SU-DHL-6 (cell line): ENCODE results near the gene FUCA2.

Experiments used
- H2AFZ ChIP-seq: fragments of 200-600 bp; sonication (generic); 2 replicates; pipeline ENCODE4 v1.6.1; 2014; ENCODE audit warnings: low read depth, mild to moderate bottlenecking, moderate library complexity, mixed read lengths, antibody characterized with exemption, low read length; ENCODE audit not compliant: severe bottlenecking
- H3F3A ChIP-seq: fragments of 200-600 bp; shearing (Covaris generic); 2 replicates; pipeline ENCODE4 v1.6.0; 2016; ENCODE audit warnings: antibody characterized with exemption, mild to moderate bottlenecking; ENCODE audit not compliant: insufficient read depth
- H3K27ac ChIP-seq: fragments of 200-600 bp; sonication (generic); 2 replicates; pipeline ENCODE4 v1.5.1; 2016; ENCODE audit warnings: low read depth, mild to moderate bottlenecking, low read length, moderate library complexity, mixed read lengths
- H3K27me3 ChIP-seq: fragments of 200-600 bp; sonication (generic), shearing (Covaris generic); 2 replicates; pipeline ENCODE4 v1.6.0; 2014; ENCODE audit warnings: mild to moderate bottlenecking, low read length
- H3K36me3 ChIP-seq: fragments of 200-600 bp; sonication (generic); 2 replicates; pipeline ENCODE4 v1.6.1; 2014; ENCODE audit warnings: mild to moderate bottlenecking, low read length, mixed read lengths
- H3K4me2 ChIP-seq: fragments of 300-600, 200-600 bp; shearing (Covaris generic), sonication (generic); 2 replicates; pipeline ENCODE4 v1.6.0; 2014; ENCODE audit warnings: low read length, low read depth, mild to moderate bottlenecking; ENCODE audit not compliant: poor library complexity, severe bottlenecking
- H3K4me3 ChIP-seq: fragments of 200-600 bp; sonication (generic); 2 replicates; pipeline ENCODE4 v1.5.1; 2014; ENCODE audit warnings: antibody characterized with exemption, low read length, mild to moderate bottlenecking, mixed read lengths; ENCODE audit not compliant: insufficient read depth, poor library complexity, severe bottlenecking
- H3K79me2 ChIP-seq: fragments of 200-600 bp; sonication (generic); 2 replicates; pipeline ENCODE4 v1.6.1; 2014; ENCODE audit warnings: mild to moderate bottlenecking, low read length, moderate library complexity; ENCODE audit not compliant: insufficient read depth
- H3K9ac ChIP-seq: fragments of 200-600 bp; sonication (generic); 2 replicates; pipeline ENCODE4 v1.7.0; 2014; ENCODE audit warnings: mild to moderate bottlenecking, low read length
- H3K9me2 ChIP-seq: fragments of 200-600 bp; sonication (generic); replicated peaks from 2 replicates; pipeline ENCODE4 v1.6.1; 2014; ENCODE audit warnings: low read length; ENCODE audit not compliant: insufficient read depth
- H3K9me3 ChIP-seq: fragments of 200-600 bp; sonication (generic); 2 replicates; pipeline ENCODE4 v1.6.1; 2014; ENCODE audit warnings: low read length, mixed read lengths; ENCODE audit not compliant: insufficient read depth
- H4K20me1 ChIP-seq: fragments of 200-600 bp; sonication (generic); 2 replicates; pipeline ENCODE4 v1.6.1; 2014; ENCODE audit warnings: low read depth, mild to moderate bottlenecking, antibody characterized with exemption, low read length, moderate library complexity, mixed read lengths
- CTCF ChIP-seq: fragments of 200-600 bp; sonication (generic); IDR thresholded peaks from one replicate; pipeline ENCODE4 v1.5.1; 2017; ENCODE audit warnings: antibody characterized with exemption, mild to moderate bottlenecking, low read length, moderate library complexity; ENCODE audit not compliant: insufficient read depth, poor library complexity, severe bottlenecking
- EZH2phosphoT487 ChIP-seq: fragments of 200-600 bp; sonication (generic), shearing (Covaris generic); conservative IDR thresholded peaks from 2 replicates; pipeline ENCODE4 v1.6.1; 2018; ENCODE audit warnings: mild to moderate bottlenecking, antibody characterized with exemption, low read length, moderate library complexity, mixed read lengths

Gene FUCA2

GRCh38 chr6:143507358-143508145, 4.0 kb downstream of the FUCA2 start:
- TF ChIP-seq EZH2phosphoT487 (no peak), CTCF (no peak)
- Histone ChIP-seq H3K79me2 (no peaks in the 10 kb centered on the region), H3F3A (no peaks in the 10 kb centered on the region), H3K9ac (no peak overlapping the region), H3K9me2 (no peaks in the 10 kb centered on the region), H3K27me3 (no peaks in the 10 kb centered on the region), H4K20me1 (no peaks in the 10 kb centered on the region), H3K36me3 (no peaks in the 10 kb centered on the region), H2AFZ (no peak overlapping the region), H3K9me3 (no peaks in the 10 kb centered on the region), H3K4me3 (no peak overlapping the region), H3K27ac (no peak overlapping the region), H3K4me2 (no peak overlapping the region)

- Histone ChIP-seq H3K79me2 (no peaks in the 10 kb centered on the region), H2AFZ (no peak overlapping the region), H3K4me2 (no peak overlapping the region), H3K4me3 (no peak overlapping the region), H3K27ac (no peak overlapping the region), H3K27me3 (no peaks in the 10 kb centered on the region), H4K20me1 (no peaks in the 10 kb centered on the region), H3K9me3 (no peaks in the 10 kb centered on the region), H3K9ac (no peak overlapping the region), H3K9me2 (no peaks in the 10 kb centered on the region), H3F3A (no peaks in the 10 kb centered on the region), H3K36me3 (no peaks in the 10 kb centered on the region)
- no peak for TF ChIP-seq EZH2phosphoT487
Measured at GRCh38 chr6:143506620-143507019, 4.9 kb downstream of the FUCA2 start.

GRCh38 chr6:143506199-143506598, 5.3 kb downstream of the FUCA2 start:
- H3K36me3 ChIP-seq = no peaks in the 10 kb centered on the region
- TF ChIP-seq CTCF (no peak), EZH2phosphoT487 (no peak)
- H3K9me2 ChIP-seq = no peaks in the 10 kb centered on the region

GRCh38 chr6:143505537-143505936, 6.0 kb downstream of the FUCA2 start:
- no peaks in the 10 kb centered on the region for H3K9me3 ChIP-seq
- no peak overlapping the region for H3K27ac ChIP-seq
- H3K9ac ChIP-seq = no peak overlapping the region
- no peaks in the 10 kb centered on the region for H3K9me2 ChIP-seq
- no peak overlapping the region for H2AFZ ChIP-seq
- no peaks in the 10 kb centered on the region for H3K27me3 ChIP-seq
- no peak overlapping the region for H3K4me3 ChIP-seq
- no peaks in the 10 kb centered on the region for H3K79me2 ChIP-seq
- H3K4me2 ChIP-seq = no peak overlapping the region
- H4K20me1 ChIP-seq = no peaks in the 10 kb centered on the region
- H3F3A ChIP-seq = no peaks in the 10 kb centered on the region
- TF ChIP-seq EZH2phosphoT487 = no peak
- TF ChIP-seq CTCF = no peak
- H3K36me3 ChIP-seq = no peaks in the 10 kb centered on the region

More at GRCh38 chr6:143506199-143506598, 5.3 kb downstream of the FUCA2 start:
- H3K79me2 ChIP-seq = no peaks in the 10 kb centered on the region
- H3K27me3 ChIP-seq = no peaks in the 10 kb centered on the region
- H4K20me1 ChIP-seq = no peaks in the 10 kb centered on the region
- no peak overlapping the region for H2AFZ ChIP-seq
- H3K4me3 ChIP-seq = no peak overlapping the region
- H3K9ac ChIP-seq = no peak overlapping the region
- H3K9me3 ChIP-seq = no peaks in the 10 kb centered on the region
- H3K4me2 ChIP-seq = no peak overlapping the region
- no peak overlapping the region for H3K27ac ChIP-seq
- H3F3A ChIP-seq = no peaks in the 10 kb centered on the region
